GM18951 (cell line): ENCODE measurements around the gene TSPOAP1.

Experiments
- POLR2A ChIP-seq: IDR thresholded peaks from 4 replicates; pipeline ENCODE4 v1.6.1; 2011; ENCODE audit warnings: mild to moderate bottlenecking; ENCODE audit not compliant: insufficient read length, insufficient read depth; ENCODE audit errors: extremely low read depth
- in situ Hi-C: fragments of 300-500 bp; cut with MboI; formaldehyde crosslinking; loops from one replicate; pipeline ENCODE4 v1.12.0; 2022; ENCODE audit warnings: low sequenced_read_pairs, mixed read lengths, inconsistent platforms; ENCODE audit not compliant: unreplicated experiment

The TSPOAP1 gene

GRCh38 chr17:58332778-58333735 lies 4.5 kb upstream of the TSPOAP1 start:
- TF ChIP-seq POLR2A, result no peak
- in situ Hi-C loops, result no loop called here

- in situ Hi-C loops, result no loop called here
- TF ChIP-seq POLR2A, result no peak
Measured at GRCh38 chr17:58331815-58332777, 3.5 kb upstream of the TSPOAP1 start.

- TF ChIP-seq POLR2A, result no peak
- in situ Hi-C loops, result no loop called here
Measured at GRCh38 chr17:58330997-58331814, 2.6 kb upstream of the TSPOAP1 start.

GRCh38 chr17:58330538-58330996 lies 2.0 kb upstream of the TSPOAP1 start:
- no peak for TF ChIP-seq POLR2A
- in situ Hi-C loops, result no loop called here

- no peak for TF ChIP-seq POLR2A
- in situ Hi-C loops, result no loop called here
Measured at GRCh38 chr17:58329810-58330537, 1.4 kb upstream of the TSPOAP1 start.

- in situ Hi-C loops, result no loop called here
- no peak for TF ChIP-seq POLR2A
Measured at GRCh38 chr17:58329035-58329809, 627 bp upstream of the TSPOAP1 start.

- in situ Hi-C loops, result no loop called here
- TF ChIP-seq POLR2A, result no peak
Measured at GRCh38 chr17:58327363-58328194, 1.0 kb downstream of the TSPOAP1 start.

- in situ Hi-C loops, result no loop called here
- TF ChIP-seq POLR2A, result no peak
Measured at GRCh38 chr17:58326609-58327362, 1.8 kb downstream of the TSPOAP1 start.

GRCh38 chr17:58325976-58326468 lies 2.6 kb downstream of the TSPOAP1 start:
- no peak for TF ChIP-seq POLR2A
- in situ Hi-C loops, result no loop called here

GRCh38 chr17:58325289-58325726 lies 3.3 kb downstream of the TSPOAP1 start:
- TF ChIP-seq POLR2A, result no peak
- in situ Hi-C loops, result no loop called here
